HG03469 (cell line): ENCODE data around the gene FYCO1.

Source experiments
- ATAC-seq: cut with Tn5 transposase; IDR thresholded peaks from one replicate; pipeline ENCODE4 v1.9.1; 2021; ENCODE audit warnings: mild to moderate bottlenecking, moderate library complexity, moderate number of reproducible peaks; ENCODE audit not compliant: unreplicated experiment

Gene FYCO1

DNA sequence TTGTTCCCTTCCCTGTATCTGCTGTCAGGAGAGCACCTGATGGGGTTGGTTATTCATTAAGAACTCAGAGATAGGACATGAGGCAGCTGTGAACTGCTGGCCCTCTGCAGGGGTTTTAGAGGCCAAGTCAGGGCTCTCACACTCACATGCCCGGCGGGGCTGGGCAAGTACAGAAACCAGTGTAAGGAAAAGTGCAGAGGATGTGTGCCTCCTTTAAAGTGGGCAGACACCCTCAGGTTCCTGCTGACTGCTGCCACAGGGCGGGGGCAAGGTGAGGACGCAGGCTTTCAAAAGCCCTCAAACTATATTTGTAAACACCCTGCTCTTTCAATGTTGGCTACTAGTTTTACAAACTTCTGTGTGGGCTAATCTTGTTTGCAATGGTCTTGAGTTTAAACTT is 30.0 kb downstream of the FYCO1 start:
- ATAC-seq = no peak

DNA sequence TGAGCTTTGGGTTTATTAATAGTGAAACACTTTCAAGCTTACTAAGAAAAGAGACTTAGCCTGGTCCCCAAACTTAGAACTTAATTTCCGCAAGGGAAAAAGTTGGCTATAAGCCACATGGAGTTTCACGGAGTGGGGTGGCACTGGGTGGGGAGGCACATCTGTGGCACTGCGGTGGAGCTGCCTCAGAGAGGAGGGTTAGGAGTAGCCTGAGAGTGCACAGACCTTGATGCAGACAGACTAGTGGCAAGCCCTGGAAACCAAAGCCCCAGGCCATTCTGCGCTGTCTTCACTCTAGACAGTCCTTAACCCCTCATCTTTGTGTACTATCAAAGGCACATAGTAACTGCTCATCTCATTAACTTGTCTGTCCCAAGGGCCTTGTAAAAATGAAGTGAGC is 30.4 kb downstream of the FYCO1 start:
- ATAC-seq = no peak

DNA sequence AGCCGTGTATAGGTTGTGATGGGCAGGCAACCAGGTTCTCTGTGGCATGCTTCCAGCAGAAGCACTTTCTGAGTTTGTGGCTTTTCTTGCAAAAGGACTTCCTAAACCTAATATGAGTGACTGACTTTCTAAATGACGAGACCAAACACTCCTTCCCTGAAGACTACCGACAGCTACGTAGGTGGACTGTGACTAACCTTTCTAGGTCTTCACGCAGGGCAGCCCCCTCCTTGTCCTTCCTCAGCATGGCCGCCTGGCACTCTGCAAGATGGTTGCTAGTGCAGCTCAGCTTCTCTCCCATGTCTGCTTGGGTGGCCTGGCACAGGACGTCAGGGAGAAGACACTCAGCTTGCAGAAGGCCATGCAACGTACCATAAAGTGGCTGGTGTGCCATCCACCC is 31.5 kb downstream of the FYCO1 start:
- ATAC-seq = no peak

- no peak for ATAC-seq
Observed at GRCh38 chr3:45962033-45962432, 33.6 kb downstream of the FYCO1 start.

DNA sequence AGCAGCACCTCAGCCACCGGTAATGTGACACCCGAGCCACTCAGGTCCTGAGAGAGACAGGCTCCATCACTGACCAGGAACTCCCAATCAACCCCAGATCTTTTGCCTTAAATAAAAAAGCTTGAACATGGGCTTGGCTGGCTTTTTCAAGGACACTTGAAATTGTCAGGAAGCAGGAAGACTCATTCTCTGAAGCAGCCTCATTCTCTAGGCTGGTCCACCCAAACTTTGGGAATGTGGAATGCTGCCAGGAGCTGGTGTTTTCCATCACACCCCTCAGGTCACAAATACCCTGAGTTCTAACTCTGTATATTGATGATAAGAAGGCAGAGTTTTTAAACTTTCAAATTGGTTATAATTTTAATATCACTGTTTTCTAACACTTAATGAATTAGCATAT is 35.3 kb downstream of the FYCO1 start:
- no peak for ATAC-seq

DNA sequence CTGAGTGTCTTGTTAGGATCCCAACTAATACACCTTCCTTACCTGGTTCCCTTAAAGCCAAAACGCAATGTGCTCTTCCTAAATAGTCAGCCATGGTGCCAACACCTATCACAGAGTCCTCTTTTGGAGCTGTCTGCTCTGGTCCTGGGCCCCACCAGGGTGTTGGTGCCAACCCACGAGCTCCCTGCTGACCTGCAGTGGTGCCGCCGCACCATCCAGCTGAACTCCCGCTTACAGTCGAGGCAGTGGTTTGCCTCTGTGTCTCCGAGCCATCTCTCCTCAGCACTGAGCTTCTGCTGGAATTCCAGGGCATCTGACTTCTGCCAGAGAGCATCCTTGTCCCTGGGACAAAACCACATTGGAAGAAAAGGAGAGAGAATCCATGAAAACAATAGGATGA is 36.4 kb downstream of the FYCO1 start:
- no peak for ATAC-seq

- no peak for ATAC-seq
Observed at GRCh38 chr3:45958321-45958791, 37.3 kb downstream of the FYCO1 start.

DNA sequence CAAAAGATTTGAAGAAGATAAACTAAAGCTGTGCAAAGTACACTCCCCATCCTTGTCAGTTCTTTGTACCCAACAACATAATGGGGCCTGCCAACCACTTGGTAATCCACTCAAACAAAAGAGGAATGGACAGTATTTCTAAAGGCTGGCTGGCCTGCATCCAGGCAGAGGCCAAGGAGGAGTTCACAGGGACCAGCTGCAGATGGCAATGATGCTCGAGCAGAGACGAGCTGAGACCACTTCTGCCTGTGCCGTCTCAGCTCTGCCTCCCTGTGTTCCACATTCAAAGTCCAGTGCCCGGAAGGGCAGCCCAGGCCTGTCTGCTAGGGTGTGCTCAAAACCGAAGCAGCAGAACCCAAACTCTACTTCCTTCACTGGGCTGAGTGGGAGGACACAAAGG is 38.0 kb downstream of the FYCO1 start:
- no peak for ATAC-seq

DNA sequence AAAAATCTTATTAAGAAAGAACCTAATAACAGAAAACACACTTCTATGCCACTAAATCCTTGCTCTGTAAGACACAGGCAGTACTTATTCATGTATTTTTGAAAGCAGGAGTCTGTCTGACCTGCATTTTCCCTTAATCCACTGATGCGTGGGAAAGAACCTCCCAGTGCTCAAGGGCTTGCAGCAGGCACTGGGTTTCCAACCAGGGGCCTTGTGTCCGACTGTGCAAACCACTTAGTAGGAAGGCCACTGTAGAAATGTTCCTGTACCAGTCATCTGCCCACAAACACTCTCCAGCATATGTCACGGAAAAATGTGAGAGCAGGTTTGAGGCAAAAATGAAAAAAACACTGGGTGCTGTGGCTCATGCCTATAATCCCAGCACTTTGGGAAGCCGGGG is 39.9 kb downstream of the FYCO1 start:
- ATAC-seq = no peak

GRCh38 chr3:45955017-45955647 is 40.5 kb downstream of the FYCO1 start:
- ATAC-seq = no peak

- no peak for ATAC-seq
Observed at GRCh38 chr3:45954306-45954705, 41.3 kb downstream of the FYCO1 start.

- ATAC-seq = no peak
Observed at GRCh38 chr3:45953536-45953935, 42.1 kb downstream of the FYCO1 start.

DNA sequence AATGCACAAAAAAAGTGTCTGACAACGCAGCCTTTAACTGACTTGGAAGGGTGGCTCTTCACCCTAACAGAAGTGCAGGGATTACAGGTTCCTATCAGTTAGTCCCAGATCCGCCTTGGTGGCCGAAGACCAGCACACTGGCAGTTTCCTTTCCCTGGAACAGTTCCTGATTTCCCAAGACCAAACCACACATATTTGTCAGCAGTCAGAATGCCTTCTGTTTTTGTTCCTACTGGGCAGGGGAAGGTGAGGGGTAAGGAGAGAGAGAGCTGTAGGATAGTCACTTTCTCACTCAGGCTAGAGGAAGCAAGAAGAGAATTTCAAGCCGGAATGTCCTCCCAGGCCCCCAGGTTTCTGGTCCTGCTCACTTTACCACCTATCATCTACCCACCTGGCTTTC is 43.2 kb downstream of the FYCO1 start:
- ATAC-seq = no peak

GRCh38 chr3:45951946-45952345 is 43.7 kb downstream of the FYCO1 start:
- ATAC-seq = no peak

DNA sequence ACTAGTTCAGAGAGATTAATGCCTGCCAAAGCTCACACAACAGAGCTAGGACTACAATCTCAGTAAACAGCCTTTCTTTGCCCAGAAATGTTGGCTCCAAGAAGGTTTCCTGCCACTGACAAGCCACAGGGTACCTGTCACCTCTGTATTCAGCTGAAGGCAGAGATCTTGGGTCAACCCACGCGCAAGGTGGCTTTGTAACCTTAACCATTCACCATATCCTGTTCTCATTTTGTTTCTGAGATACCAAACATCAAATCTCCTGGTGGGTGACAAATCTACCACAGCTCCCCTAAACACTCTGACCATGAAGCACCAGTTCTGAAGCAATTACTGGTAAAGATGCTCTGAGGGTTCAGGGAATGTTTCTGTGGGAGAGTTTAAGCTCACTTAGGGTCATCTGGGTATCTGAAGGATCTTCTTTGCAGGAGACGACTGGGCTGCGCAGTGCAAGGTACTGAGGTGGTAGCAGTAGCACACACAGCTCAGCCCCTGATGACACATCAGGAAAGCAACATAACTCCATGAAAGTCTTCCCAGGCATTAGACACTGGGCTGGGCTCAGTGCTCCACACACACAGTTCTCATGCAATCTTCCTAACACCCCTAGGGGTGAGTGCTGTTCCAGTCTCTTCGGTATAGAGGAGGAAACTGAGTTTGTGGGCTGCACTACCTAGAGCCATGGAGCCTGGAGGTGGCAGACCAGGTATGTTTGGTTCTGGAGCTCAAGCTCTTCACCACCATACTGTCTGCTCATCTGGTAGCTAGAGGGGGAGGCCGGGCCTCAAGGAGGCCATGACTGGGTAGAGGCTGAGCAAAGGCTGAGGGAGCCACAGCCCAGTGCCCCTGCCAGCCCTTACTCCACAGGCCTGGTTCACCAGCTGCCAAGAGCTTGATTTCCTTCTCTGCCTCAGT is 44.7 kb downstream of the FYCO1 start:
- ATAC-seq = no peak

DNA sequence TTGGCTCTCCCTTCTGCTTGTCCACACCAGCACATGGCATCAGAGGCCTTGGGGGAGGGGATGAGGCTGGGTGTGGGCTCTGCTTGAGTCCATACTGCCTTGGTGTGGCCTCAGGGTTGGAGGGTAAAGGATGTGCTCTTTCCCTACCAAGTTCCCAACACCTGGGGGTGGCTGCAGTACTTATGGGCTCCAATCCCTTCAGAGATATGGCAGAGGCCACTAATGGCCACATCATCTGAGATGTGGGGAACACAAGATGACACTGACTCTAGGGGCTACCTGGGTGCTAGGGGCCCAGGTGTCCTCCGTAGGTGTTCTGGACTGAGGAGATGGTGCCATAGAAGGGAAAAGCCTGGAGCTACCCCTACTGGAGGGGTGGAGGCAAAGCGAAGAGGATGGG is 45.5 kb downstream of the FYCO1 start:
- no peak for ATAC-seq

- ATAC-seq = no peak
Observed at GRCh38 chr3:45949432-45949831, 46.2 kb downstream of the FYCO1 start.

- ATAC-seq = no peak
Observed at GRCh38 chr3:45948881-45949280, 46.7 kb downstream of the FYCO1 start.

GRCh38 chr3:45948311-45948781 is 47.3 kb downstream of the FYCO1 start:
- ATAC-seq = no peak

- ATAC-seq = no peak
Observed at GRCh38 chr3:45947361-45947760, 48.3 kb downstream of the FYCO1 start.

DNA sequence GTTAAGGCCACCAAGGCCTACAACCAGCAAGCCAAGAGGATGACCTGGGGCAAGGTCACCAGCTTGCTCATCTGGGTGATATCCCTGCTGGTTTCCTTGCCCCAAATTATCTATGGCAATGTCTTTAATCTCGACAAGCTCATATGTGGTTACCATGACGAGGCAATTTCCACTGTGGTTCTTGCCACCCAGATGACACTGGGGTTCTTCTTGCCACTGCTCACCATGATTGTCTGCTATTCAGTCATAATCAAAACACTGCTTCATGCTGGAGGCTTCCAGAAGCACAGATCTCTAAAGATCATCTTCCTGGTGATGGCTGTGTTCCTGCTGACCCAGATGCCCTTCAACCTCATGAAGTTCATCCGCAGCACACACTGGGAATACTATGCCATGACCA is 48.7 kb downstream of the FYCO1 start:
- ATAC-seq = no peak

DNA sequence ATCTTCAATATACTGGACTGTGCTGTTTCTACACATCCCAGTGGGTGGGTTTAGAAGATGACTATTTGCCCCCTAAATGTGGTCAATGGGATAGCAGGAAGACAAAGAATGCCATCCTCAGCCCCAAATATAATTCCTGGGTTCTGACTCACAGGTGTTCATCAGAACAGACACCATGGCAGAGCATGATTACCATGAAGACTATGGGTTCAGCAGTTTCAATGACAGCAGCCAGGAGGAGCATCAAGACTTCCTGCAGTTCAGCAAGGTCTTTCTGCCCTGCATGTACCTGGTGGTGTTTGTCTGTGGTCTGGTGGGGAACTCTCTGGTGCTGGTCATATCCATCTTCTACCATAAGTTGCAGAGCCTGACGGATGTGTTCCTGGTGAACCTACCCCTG is 49.3 kb downstream of the FYCO1 start:
- ATAC-seq = no peak
